Panc1 (cell line): ENCODE data around the gene ARHGAP20. TPM values are rescaled to one million over a fixed set of nuclear protein-coding genes. Genes with fewer than 3 reads are reported as not detected.
A peak's percentile ranks its signal among the peaks of the same experiment; 100 is the strongest.

Source experiments
- ATAC-seq: fragments of 200-7000 bp; cut with Tn5 transposase; 2 replicates; pipeline ENCODE4 v1.9.1; 2020; ENCODE audit warnings: mild to moderate bottlenecking, moderate library complexity
- BruUV-seq: library from RNA; stranded (reverse); fragments of 400-500 nt; replicated peaks from 2 replicates; lab custom pipeline; 2021; lab: Mats Ljungman, UMichigan
- CTCF ChIA-PET: fragments of 300-600 bp; sonication (Branson Sonifier 250); formaldehyde crosslinking; loops from one replicate; lab custom pipeline; 2022; ENCODE audit warnings: antibody characterized with exemption; lab: Charles Lee
- POLR2A ChIA-PET: fragments of 300-600 bp; sonication (Branson Sonifier 250); formaldehyde crosslinking; loops from one replicate; lab custom pipeline; 2022; ENCODE audit warnings: antibody characterized with exemption; lab: Charles Lee
- DNase-seq: peaks from one replicate; pipeline ENCODE4 v3.0.0-alpha.2; 2010; ENCODE audit warnings: low read depth, low spot score
- H3K27ac ChIP-seq: 2 replicates; pipeline ENCODE4 v1.5.1; 2011; ENCODE audit warnings: mild to moderate bottlenecking, low read length, inconsistent platforms
- H3K27me3 ChIP-seq: fragments of 200-500 bp; sonication (Bioruptor generic); 2 replicates; pipeline ENCODE4 v1.6.0; 2014; ENCODE audit warnings: low read length, inconsistent platforms; ENCODE audit not compliant: control insufficient read depth, insufficient read depth
- H3K36me3 ChIP-seq: fragments of 200-500 bp; sonication (Bioruptor generic); 2 replicates; pipeline ENCODE4 v1.5.1; 2014; ENCODE audit warnings: inconsistent platforms, mild to moderate bottlenecking, low read length, moderate library complexity; ENCODE audit not compliant: control insufficient read depth, insufficient read depth
- H3K4me1 ChIP-seq: 2 replicates; pipeline ENCODE4 v1.5.1; 2011; ENCODE audit warnings: inconsistent platforms, mild to moderate bottlenecking, low read length, moderate library complexity; ENCODE audit not compliant: control insufficient read depth, insufficient read depth
- H3K4me3 ChIP-seq, 2 experiments: 2 replicates each; pipeline ENCODE4 v1.5.1; 2011 to 2012; ENCODE audit warnings: low read depth in 2 of 2, low read length in 2 of 2, mild to moderate bottlenecking in 2 of 2, inconsistent platforms in 1 of 2, moderate library complexity in 1 of 2
- H3K9me3 ChIP-seq: fragments of 200-500 bp; sonication (Bioruptor generic); 2 replicates; pipeline ENCODE4 v1.5.1; 2014; ENCODE audit warnings: low read depth, mild to moderate bottlenecking, inconsistent platforms, low read length, moderate library complexity; ENCODE audit not compliant: control insufficient read depth, insufficient read depth
- CTCF ChIP-seq: fragments of 450-650 bp; IDR thresholded peaks from 2 replicates; pipeline ENCODE4 v1.5.1; 2017; ENCODE audit warnings: mild to moderate bottlenecking
- POLR2AphosphoS5 ChIP-seq: IDR thresholded peaks from 2 replicates; pipeline ENCODE4 v1.6.1; 2012; ENCODE audit warnings: mild to moderate bottlenecking, low read depth, low read length, moderate library complexity
- REST ChIP-seq, 2 experiments: IDR thresholded peaks; 2 replicates each; pipeline ENCODE4 v1.6.1; 2011 to 2012; ENCODE audit warnings: low read depth in 2 of 2, control low read depth in 1 of 2, low read length in 1 of 2, mild to moderate bottlenecking in 1 of 2, moderate library complexity in 1 of 2; ENCODE audit not compliant: insufficient read depth in 1 of 2
- SIN3A ChIP-seq: IDR thresholded peaks from 2 replicates; pipeline ENCODE4 v1.6.1; 2012; ENCODE audit warnings: low read depth, mild to moderate bottlenecking, low read length, moderate library complexity, borderline replicate concordance; ENCODE audit not compliant: insufficient read depth
- TCF7L2 ChIP-seq: IDR thresholded peaks from 2 replicates; pipeline ENCODE4 v1.6.1; 2011; ENCODE audit warnings: mild to moderate bottlenecking, low read depth, low read length, inconsistent platforms
- in situ Hi-C: cut with HindIII; loops from 2 replicates; pipeline ENCODE4 v1.10.0; 2016; ENCODE audit warnings: low sequenced_read_pairs, low pct_unique_long_range_greater_than_20kb
- intact Hi-C: fragments of 100-400 bp; cut with micrococcal nuclease; formaldehyde crosslinking; loops from one replicate; pipeline ENCODE4 v1.10.0; 2022; ENCODE audit not compliant: unreplicated experiment
- total RNA-seq: library from RNA; stranded (reverse); gene quantifications from one replicate; pipeline ENCODE4 v1.2.1, GENCODE V29; 2021; ENCODE audit not compliant: unreplicated experiment

The ARHGAP20 gene
- total RNA-seq, 1 experiment from 2014 or later: 0.05 TPM

- Histone ChIP-seq H3K9me3 (no peaks in the 10 kb centered on the region), H3K27me3 (no peaks in the 10 kb centered on the region), H3K36me3 (no peaks in the 10 kb centered on the region), H3K27ac (no peak overlapping the region), H3K4me3 (no peak overlapping the region), H3K4me1 (no peaks in the 10 kb centered on the region)
- TF ChIP-seq POLR2AphosphoS5 (no peak), REST (IDR thresholded peaks at IDR 0.05; ENCODE audit: insufficient read depth in 1 of 2, low read depth in 2 of 2, low read length in 1 of 2) (no peak), SIN3A (no peak), CTCF (no peak), TCF7L2 (no peak)
- ATAC-seq: no peak
- intact Hi-C loops (no loop called here), in situ Hi-C loops (no loop called here)
- POLR2A ChIA-PET: no interaction called here
- CTCF ChIA-PET: no interaction called here
- DNase-seq: no peak
- no TSS peak for BruUV-seq
These were observed 181.1 kb downstream of the ARHGAP20 start for GRCh38 chr11:110530900-110531741.

- no peak overlapping the region for H3K4me3 ChIP-seq
- no peaks in the 10 kb centered on the region for H3K9me3 ChIP-seq
- ChIA-PET POLR2A (no interaction called here), CTCF (no interaction called here)
- H3K36me3 ChIP-seq: no peaks in the 10 kb centered on the region
- TF ChIP-seq CTCF (peak; percentile 57), POLR2AphosphoS5 (no peak), SIN3A (no peak)
- H3K27ac ChIP-seq: no peak overlapping the region
- H3K27me3 ChIP-seq: no peaks in the 10 kb centered on the region
- in situ Hi-C loops: no loop called here
- H3K4me1 ChIP-seq: no peaks in the 10 kb centered on the region
- intact Hi-C loops: no loop called here
- DNase-seq (no peak), ATAC-seq (no peak)
- no TSS peak for BruUV-seq
These were observed 183.2 kb downstream of the ARHGAP20 start for GRCh38 chr11:110529043-110529442.
